Epithelial cell of esophagus (primary cell): ENCODE measurements around the gene KBTBD3.
A peak's percentile ranks its signal among the peaks of the same experiment; 100 is the strongest.

Experiments used
- DNase-seq: peaks from one replicate; pipeline ENCODE4 v3.0.0; 2010; ENCODE audit warnings: low read depth
- H3K4me3 ChIP-seq: 2 replicates; pipeline ENCODE4 v1.5.1; 2011; ENCODE audit warnings: mild to moderate bottlenecking, low read length, control low read depth
- CTCF ChIP-seq: IDR thresholded peaks from 2 replicates; pipeline ENCODE4 v1.5.1; 2011; ENCODE audit warnings: low read depth, mild to moderate bottlenecking, low read length, control low read depth, inconsistent platforms; ENCODE audit not compliant: insufficient read depth; ENCODE audit errors: missing control alignments

The KBTBD3 gene

DNA sequence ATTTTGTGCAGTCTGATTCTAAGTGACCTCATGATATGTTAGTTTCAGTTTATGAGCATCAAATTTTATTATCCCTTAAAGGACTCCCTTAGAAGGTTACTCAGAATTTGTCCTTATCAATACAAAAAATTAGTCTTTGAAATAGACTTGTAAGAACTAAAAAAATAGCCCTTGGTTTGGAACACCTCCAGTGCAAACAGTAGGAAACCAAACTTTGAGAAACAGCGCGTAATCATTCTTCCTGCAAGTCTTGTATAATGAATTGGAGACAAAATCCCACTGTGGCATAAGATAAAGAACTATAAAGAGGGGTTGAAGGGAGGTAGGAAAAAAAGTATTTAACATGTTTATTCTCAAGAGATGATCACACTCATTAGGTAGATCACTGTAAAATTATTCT is 44.3 kb downstream of the KBTBD3 start:
- H3K4me3 ChIP-seq = no peak overlapping the region
- no peak for TF ChIP-seq CTCF
- no peak for DNase-seq

- DNase-seq = no peak
- TF ChIP-seq CTCF = no peak
- no peak overlapping the region for H3K4me3 ChIP-seq
Measured at GRCh38 chr11:106031936-106032335, 45.2 kb downstream of the KBTBD3 start.

DNA sequence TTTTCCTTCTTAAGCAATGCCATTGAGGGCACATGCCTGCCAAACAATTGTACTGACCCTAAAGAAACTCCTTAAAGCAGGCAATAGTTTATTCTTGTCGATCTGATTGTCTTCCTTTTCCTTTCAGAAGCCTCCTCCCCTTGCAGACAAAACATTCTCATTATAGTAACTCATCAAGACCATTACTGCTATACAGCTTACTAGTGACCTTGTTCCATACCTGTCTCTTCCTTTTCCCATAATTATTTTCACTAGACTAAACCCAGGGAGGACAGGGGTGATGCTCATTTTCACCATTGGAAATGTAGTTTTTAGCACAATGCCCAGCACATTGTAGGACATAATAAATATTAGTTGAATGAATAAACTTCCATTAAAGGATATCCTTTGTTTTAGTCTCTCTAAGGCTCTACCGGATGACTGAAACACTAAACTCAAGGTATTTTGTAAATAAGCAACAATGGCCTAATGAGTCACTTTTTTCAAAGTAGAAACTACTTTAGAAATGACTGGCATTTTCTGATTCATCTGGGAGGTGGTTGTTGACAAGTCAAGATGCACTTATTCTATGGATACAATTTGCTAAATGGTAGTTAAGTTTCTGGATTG is 45.8 kb downstream of the KBTBD3 start:
- H3K4me3 ChIP-seq = no peak overlapping the region
- peak; percentile 90 for DNase-seq
- no peak for TF ChIP-seq CTCF

DNA sequence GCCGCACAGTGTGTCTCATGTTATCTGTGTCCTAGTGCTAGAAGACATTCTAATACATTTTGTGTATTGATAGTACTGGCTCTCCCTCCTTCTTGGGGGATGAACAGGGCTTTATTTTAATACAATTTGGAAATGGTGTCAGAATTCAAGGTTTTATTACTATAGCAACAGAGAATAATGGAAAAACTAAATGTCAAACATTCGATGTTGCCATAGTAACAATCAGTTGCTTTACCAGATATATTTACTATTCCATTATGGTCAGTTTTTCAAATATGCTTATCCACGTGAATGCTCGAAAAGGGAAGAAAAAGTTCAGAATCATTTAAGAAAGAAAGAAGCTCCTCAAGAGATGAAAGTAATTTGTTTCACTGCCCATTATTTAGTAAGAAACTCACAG is 46.5 kb downstream of the KBTBD3 start:
- TF ChIP-seq CTCF = no peak
- DNase-seq = no peak

GRCh38 chr11:106022795-106023275 is 54.3 kb downstream of the KBTBD3 start:
- TF ChIP-seq CTCF = no peak
- peak overlapping the region; percentile 85 for H3K4me3 ChIP-seq
- no peak for DNase-seq

More for the DNA sequence above, 46.5 kb downstream of the KBTBD3 start:
- H3K4me3 ChIP-seq = no peak overlapping the region

GRCh38 chr11:106021967-106022794 is 55.0 kb downstream of the KBTBD3 start, which contains the start of gene MSANTD4:
MSANTD4 (minus strand) TSS chr11:106022240; CDS start chr11:106010917, 11,323 bp downstream.
- no peak for TF ChIP-seq CTCF

More at GRCh38 chr11:106021967-106022794, 55.0 kb downstream of the KBTBD3 start, which contains the start of gene MSANTD4:
- DNase-seq = peak; percentile 100
- peak within 1 kb of the TSS; percentile 85 for H3K4me3 ChIP-seq
